K562 (cell line): ENCODE results near the gene POLRMT. TPM values are rescaled to one million over a fixed set of nuclear protein-coding genes. Genes with fewer than 3 reads are reported as not detected.

ENCODE experiments used
- ATAC-seq: fragments of 200-7000 bp; cut with Tn5 transposase; 3 replicates; pipeline ENCODE4 v1.9.1; 2020; ENCODE audit warnings: moderate library complexity
- BruUV-seq: library from RNA; stranded (reverse); fragments of 400-500 nt; replicated peaks from 2 replicates; lab custom pipeline; 2021; lab: Mats Ljungman, UMichigan
- CTCF ChIA-PET: fragments of 300-600 bp; formaldehyde crosslinking; extraction: SDS; loops from one replicate; lab custom pipeline; 2021; ENCODE audit warnings: low intra/inter-chr PET ratio; lab: Yijun Ruan, JAX
- POLR2A ChIA-PET: fragments of 300-600, 350-650 bp; sonication (Branson Sonifier 250); formaldehyde crosslinking; extraction: SDS; loops from one replicate; lab custom pipeline; 2021; ENCODE audit warnings: antibody characterized with exemption, inconsistent platforms; lab: Yijun Ruan, JAX
- DNase-seq, 4 experiments: peaks; one replicate each; pipeline versions ENCODE4 v3.0.0 to v3.0.0-alpha.2; 2011 to 2018; ENCODE audit warnings: low spot score in 3 of 4, mixed read lengths in 3 of 4; ENCODE audit errors: extremely low read depth in 1 of 4
- FAIRE-seq: peaks from 2 replicates; lab custom pipeline; 2011; peaks lifted over from hg19 to GRCh38; lab: Jason Lieb, UNC
- H2AFZ ChIP-seq: 2 replicates; pipeline ENCODE4 v1.6.0; 2011; ENCODE audit warnings: low read depth, low read length, control low read depth, inconsistent platforms
- H3K27ac ChIP-seq: fragments of 200-600 bp; 3 replicates; pipeline ENCODE4 v1.8.0; 2011; ENCODE audit warnings: low read depth, mild to moderate bottlenecking, control low read depth, inconsistent platforms, low read length, moderate library complexity, mixed read lengths; ENCODE audit errors: extremely low read depth
- H3K27me3 ChIP-seq, 2 experiments: fragments of 300-600 bp in 1 of 2; 2 replicates in 1 of 2; 3 replicates in 1 of 2; pipeline versions ENCODE4 v1.6.0 to v1.8.0; 2011; ENCODE audit warnings: inconsistent platforms in 2 of 2, low read length in 2 of 2, mild to moderate bottlenecking in 1 of 2, mixed read lengths in 1 of 2, moderate library complexity in 1 of 2; ENCODE audit not compliant: control insufficient read depth in 2 of 2, insufficient read depth in 2 of 2
- H3K36me3 ChIP-seq: fragments of 300-600 bp; 3 replicates; pipeline ENCODE4 v1.8.0; 2011; ENCODE audit warnings: mild to moderate bottlenecking, low read length, inconsistent platforms; ENCODE audit not compliant: control insufficient read depth, insufficient read depth
- H3K4me1 ChIP-seq, 2 experiments: fragments of 200-600 bp in 1 of 2; replicated peaks in 1 of 2; 2 replicates in 1 of 2; 3 replicates in 1 of 2; pipeline versions ENCODE4 v1.5.1 to v1.8.0; 2011; ENCODE audit warnings: inconsistent platforms in 2 of 2, low read length in 2 of 2, mild to moderate bottlenecking in 1 of 2, mixed read lengths in 1 of 2, moderate library complexity in 1 of 2; ENCODE audit not compliant: control insufficient read depth in 2 of 2, insufficient read depth in 2 of 2
- H3K4me2 ChIP-seq: 2 replicates; pipeline ENCODE4 v1.6.1; 2011; ENCODE audit warnings: low read length, control low read depth, inconsistent platforms, mixed read lengths; ENCODE audit not compliant: insufficient read depth
- H3K4me3 ChIP-seq: fragments of 200-600 bp; sonication (generic), shearing (Covaris generic); 2 replicates; pipeline ENCODE4 v1.5.1; 2016; ENCODE audit warnings: control low read depth, inconsistent platforms
- H3K79me2 ChIP-seq: fragments of 200-600 bp; 3 replicates; pipeline ENCODE4 v1.8.0; 2011; ENCODE audit warnings: low read length, inconsistent platforms; ENCODE audit not compliant: control insufficient read depth, insufficient read depth
- H3K9ac ChIP-seq, 2 experiments: 2 replicates each; pipeline versions ENCODE4 v1.6.0 to v1.6.1; 2011; ENCODE audit warnings: low read depth in 2 of 2, low read length in 2 of 2, control low read depth in 1 of 2, inconsistent platforms in 1 of 2, mild to moderate bottlenecking in 1 of 2, mixed read lengths in 1 of 2; ENCODE audit not compliant: insufficient read depth in 1 of 2
- H3K9me1 ChIP-seq: one replicate; pipeline ENCODE4 v1.6.0; 2011; ENCODE audit warnings: inconsistent platforms, mild to moderate bottlenecking, low read length, moderate library complexity; ENCODE audit not compliant: control insufficient read depth, insufficient read depth
- H3K9me3 ChIP-seq: replicated peaks from 2 replicates; pipeline ENCODE4 v1.5.1; 2011; ENCODE audit warnings: low read depth, low read length, inconsistent platforms; ENCODE audit not compliant: control insufficient read depth, insufficient read depth
- H4K20me1 ChIP-seq: replicated peaks from 2 replicates; pipeline ENCODE4 v1.6.1; 2011; ENCODE audit warnings: low read length, inconsistent platforms, mixed read lengths; ENCODE audit not compliant: control insufficient read depth, insufficient read depth
- GTF2A2 ChIP-seq: IDR thresholded peaks from 2 replicates; pipeline ENCODE4 v1.6.1; 2016; ENCODE audit warnings: mild to moderate bottlenecking, missing genetic modification characterization, missing compliant biosample characterization
- IRF1 ChIP-seq: sonication (generic); formaldehyde crosslinking; IDR thresholded peaks from 2 replicates; pipeline ENCODE4 v1.8.0; 2022; ENCODE audit warnings: missing genetic modification reagents, mild to moderate bottlenecking, borderline replicate concordance
- JUND ChIP-seq, 2 experiments: IDR thresholded peaks; 2 replicates in 1 of 2; 3 replicates in 1 of 2; pipeline ENCODE4 v1.6.1; 2011; ENCODE audit warnings: borderline replicate concordance in 2 of 2, low read depth in 2 of 2, low read length in 2 of 2, improper control_type of control experiment in 1 of 2, missing biosample characterization in 1 of 2, missing genetic modification characterization in 1 of 2, missing genetic modification reagents in 1 of 2
- MAFK ChIP-seq: IDR thresholded peaks from 2 replicates; pipeline ENCODE4 v1.6.1; 2011; ENCODE audit warnings: low read length, improper control_type of control experiment
- MCM2 ChIP-seq: fragments of 450-650 bp; IDR thresholded peaks from 2 replicates; pipeline ENCODE4 v1.6.1; 2017; ENCODE audit warnings: low read depth, mild to moderate bottlenecking
- ZKSCAN8 ChIP-seq: fragments of 200-800 bp; sonication (Bioruptor generic); IDR thresholded peaks from 2 replicates; pipeline ENCODE4 v1.6.1; 2016; ENCODE audit warnings: missing genetic modification characterization, missing compliant biosample characterization
- WGBS: fragments of 100-300 bp; shearing (Covaris generic); methylation state at CpG from one replicate; pipeline ENCODE4 v1.1.6; 2016; ENCODE audit warnings: low coverage, mixed read lengths; ENCODE audit not compliant: insufficient coverage; ENCODE audit errors: missing lambda C conversion rate; 5-methylcytosine and 5-hydroxymethylcytosine counted together
- in situ Hi-C: fragments of 300-500 bp; cut with MboI; formaldehyde crosslinking; loops from 4 replicates; pipeline ENCODE4 v1.15.0; 2018; ENCODE audit warnings: inconsistent platforms, mixed read lengths
- intact Hi-C: fragments of 100-400 bp; cut with micrococcal nuclease; formaldehyde crosslinking; loops from 2 replicates; pipeline ENCODE4 v1.14.2; 2022
- polyA plus RNA-seq, 8 experiments: library from polyadenylated mRNA; depleted of rRNA in 4 of 8; stranded (reverse) in 5 of 8; unstranded in 3 of 8; fragments of >200 nt; fragmentation: Nextera tagmentation in 2 of 8; fragmentation: Illumina TruSeq in 1 of 8; extraction: Ambion mirVana in 2 of 8; extraction: Trizol in 1 of 8; gene quantifications; 2 replicates each; pipeline versions ENCODE4 v1.2.1 to v1.2.3, GENCODE V29; 2011 to 2014; ENCODE audit warnings: inconsistent platforms in 1 of 8, missing spikeins in 1 of 8
- total RNA-seq, 7 experiments: library from RNA; depleted of rRNA in 6 of 7; stranded (reverse); fragments of >200 nt in 6 of 7; fragmentation: Illumina TruSeq in 2 of 7; extraction: Trizol in 2 of 7; gene quantifications; 2 replicates each; pipeline versions ENCODE4 v1.2.1 to v1.2.3, GENCODE V29; 2011 to 2021; ENCODE audit warnings: low replicate concordance in 1 of 7

Gene POLRMT
- total and polyA plus RNA-seq, 9 of the 15 experiments (the other 6 are each of a cell fraction or from before 2014, with no cell fraction given) = 30.3 to 144 (median 68.0) TPM

- no peaks in the 10 kb centered on the region for H3K79me2 ChIP-seq
- no peak overlapping the region for H2AFZ ChIP-seq
- CTCF ChIA-PET = no interaction called here
- no peaks in the 10 kb centered on the region for H3K9me3 ChIP-seq
- H3K4me2 ChIP-seq = no peak overlapping the region
- TF ChIP-seq JUND (IDR thresholded peaks at IDR 0.05; ENCODE audit: borderline replicate concordance, low read depth, low read length) = no peak
- no peak for TF ChIP-seq JUND (tag; IDR thresholded peaks at IDR 0.05; ENCODE audit: borderline replicate concordance, low read depth, low read length)
- TF ChIP-seq ZKSCAN8 (CRISPR knock-in tag) = peak; percentile 96
- H3K36me3 ChIP-seq = no peaks in the 10 kb centered on the region
- H3K27me3 ChIP-seq = peaks cover 12 to 34% of the 10 kb centered on the region in 2 experiments; a peak in 4 of 5 replicates
- H3K4me1 ChIP-seq = peaks cover 5 to 82% of the 10 kb centered on the region in 2 experiments; a peak in 3 of 5 replicates
- no peak overlapping the region for H3K9ac ChIP-seq
- DNase-seq (no peak), FAIRE-seq (no peak), ATAC-seq (no peak)
- in situ Hi-C loops = no loop called here
- intact Hi-C loops = no loop called here
- H4K20me1 ChIP-seq = peaks cover 20% of the 10 kb centered on the region; the same call in 1 of the 2 replicates
- no peaks in the 10 kb centered on the region for H3K9me1 ChIP-seq
- H3K27ac ChIP-seq = no peak overlapping the region
- no peak overlapping the region for H3K4me3 ChIP-seq
- POLR2A ChIA-PET = interaction anchor here (1.3 kb wide), 1 partner anchor 11 kb away, joined by 3 read pairs; no protein-coding TSS in a partner anchor
- BruUV-seq = no TSS peak
- 28% methylated on average over 18 of the region's 18 CpGs for WGBS
Observed at GRCh38 chr19:593055-593454, 40.3 kb downstream of the POLRMT start.

GRCh38 chr19:592101-592500 lies 41.2 kb downstream of the POLRMT start:
- DNase-seq (no peak), ATAC-seq (no peak), FAIRE-seq (no peak)
- Histone ChIP-seq H4K20me1 (peaks cover 20% of the 10 kb centered on the region; the same call in 1 of the 2 replicates), H3K27me3 (peaks cover 12 to 34% of the 10 kb centered on the region in 2 experiments; a peak in 4 of 5 replicates), H3K4me2 (no peak overlapping the region), H3K4me1 (peaks cover 5 to 81% of the 10 kb centered on the region in 2 experiments; a peak in 3 of 5 replicates), H3K9me1 (no peaks in the 10 kb centered on the region), H3K9ac (no peak overlapping the region), H2AFZ (no peak overlapping the region), H3K9me3 (no peaks in the 10 kb centered on the region), H3K27ac (no peak overlapping the region), H3K79me2 (no peaks in the 10 kb centered on the region), H3K4me3 (no peak overlapping the region), H3K36me3 (no peaks in the 10 kb centered on the region)
- in situ Hi-C loops = no loop called here
- POLR2A ChIA-PET = no interaction called here
- CTCF ChIA-PET = no interaction called here
- no TSS peak for BruUV-seq
- WGBS = 45% methylated on average over 9 of the region's 19 CpGs
- intact Hi-C loops = no loop called here
- TF ChIP-seq IRF1 (CRISPR knock-in tag) (no peak), MCM2 (no peak), MAFK (no peak), GTF2A2 (tag) (no peak)
